Effector CD8-positive, alpha-beta T cell (primary cell): ENCODE results near the gene FARP1.

Source experiments
- DNase-seq: peaks from one replicate; lab custom pipeline; 2025; lab: John Stamatoyannopoulos, UW

FARP1 gene

GRCh38 chr13:98200211-98200878, 57.5 kb downstream of the FARP1 start:
- DNase-seq, result no peak

- no peak for DNase-seq
Measured at GRCh38 chr13:98201189-98201588, 58.3 kb downstream of the FARP1 start.

- DNase-seq, result no peak
Measured at GRCh38 chr13:98201984-98202383, 59.1 kb downstream of the FARP1 start.

- DNase-seq, result no peak
Measured at GRCh38 chr13:98203646-98204326, 60.9 kb downstream of the FARP1 start.

- no peak for DNase-seq
Measured at GRCh38 chr13:98204546-98204945, 61.7 kb downstream of the FARP1 start.

- no peak for DNase-seq
Measured at GRCh38 chr13:98206946-98207345, 64.1 kb downstream of the FARP1 start.

GRCh38 chr13:98207416-98207815, 64.5 kb downstream of the FARP1 start:
- no peak for DNase-seq

- DNase-seq, result no peak
Measured at GRCh38 chr13:98208606-98209005, 65.7 kb downstream of the FARP1 start.

GRCh38 chr13:98212763-98213162, 69.9 kb downstream of the FARP1 start:
- DNase-seq, result no peak

GRCh38 chr13:98213354-98213753, 70.5 kb downstream of the FARP1 start:
- no peak for DNase-seq

- DNase-seq, result no peak
Measured at GRCh38 chr13:98214008-98214643, 71.2 kb downstream of the FARP1 start.

GRCh38 chr13:98214707-98215106, 71.8 kb downstream of the FARP1 start:
- DNase-seq, result no peak

- no peak for DNase-seq
Measured at GRCh38 chr13:98215508-98215907, 72.6 kb downstream of the FARP1 start.

- no peak for DNase-seq
Measured at GRCh38 chr13:98216135-98216565, 73.3 kb downstream of the FARP1 start.

- DNase-seq, result no peak
Measured at GRCh38 chr13:98216711-98217285, 73.9 kb downstream of the FARP1 start.

GRCh38 chr13:98217597-98217996, 74.7 kb downstream of the FARP1 start:
- no peak for DNase-seq

GRCh38 chr13:98219685-98220084, 76.8 kb downstream of the FARP1 start:
- DNase-seq, result no peak

- no peak for DNase-seq
Measured at GRCh38 chr13:98220271-98220791, 77.4 kb downstream of the FARP1 start.

- no peak for DNase-seq
Measured at GRCh38 chr13:98221234-98221633, 78.3 kb downstream of the FARP1 start.

GRCh38 chr13:98222081-98222554, 79.2 kb downstream of the FARP1 start:
- no peak for DNase-seq

GRCh38 chr13:98222816-98223215, 79.9 kb downstream of the FARP1 start:
- DNase-seq, result no peak

GRCh38 chr13:98223741-98224140, 80.8 kb downstream of the FARP1 start:
- no peak for DNase-seq
